SK-N-SH (cell line): ENCODE data around the gene PARD3.

Experiments
- GABPA ChIP-seq: IDR thresholded peaks from 2 replicates; pipeline ENCODE4 v1.4.0; 2012; ENCODE audit warnings: low read depth, mild to moderate bottlenecking
- POLR2AphosphoS5 ChIP-seq: IDR thresholded peaks from 2 replicates; pipeline ENCODE4 v1.6.1; 2012; ENCODE audit warnings: low read depth, low read length
- TAF1 ChIP-seq: IDR thresholded peaks from 2 replicates; pipeline ENCODE4 v1.6.1; 2012; ENCODE audit warnings: low read depth, mild to moderate bottlenecking, low read length, moderate library complexity, borderline replicate concordance
- TF ChIP-seq, protein P1 (sequence below): fragments of 200-600 bp; sonication (generic); IDR thresholded peaks from 2 replicates; pipeline ENCODE4 v1.6.1; 2017; ENCODE audit warnings: antibody characterized with exemption, mild to moderate bottlenecking, moderate library complexity
- TF ChIP-seq, protein P2 (sequence below): fragments of 150-350 bp; IDR thresholded peaks from 2 replicates; pipeline ENCODE4 v1.6.1; 2017; ENCODE audit warnings: antibody characterized with exemption, low read length, low read depth, borderline replicate concordance

DNA sequence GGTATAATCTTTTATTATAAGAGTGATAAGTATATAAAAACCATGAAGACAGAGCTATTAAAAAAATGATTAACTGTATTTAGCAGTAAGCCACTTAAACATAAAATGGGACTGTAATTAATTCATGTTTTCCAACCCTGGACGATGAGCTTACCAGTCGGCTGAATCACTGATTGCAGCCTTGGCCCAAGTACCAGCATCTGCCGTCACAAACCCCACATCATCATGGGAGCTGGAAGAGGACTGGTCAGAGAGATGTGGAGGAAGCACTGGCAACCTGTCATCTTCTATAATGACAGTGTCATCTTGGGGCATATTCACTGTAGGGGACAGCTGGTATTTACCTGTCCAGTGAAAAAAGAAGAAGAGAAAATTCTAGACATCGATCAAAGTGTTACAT, 473.6 kb downstream of the PARD3 start:
- TF ChIP-seq, protein P1, sequence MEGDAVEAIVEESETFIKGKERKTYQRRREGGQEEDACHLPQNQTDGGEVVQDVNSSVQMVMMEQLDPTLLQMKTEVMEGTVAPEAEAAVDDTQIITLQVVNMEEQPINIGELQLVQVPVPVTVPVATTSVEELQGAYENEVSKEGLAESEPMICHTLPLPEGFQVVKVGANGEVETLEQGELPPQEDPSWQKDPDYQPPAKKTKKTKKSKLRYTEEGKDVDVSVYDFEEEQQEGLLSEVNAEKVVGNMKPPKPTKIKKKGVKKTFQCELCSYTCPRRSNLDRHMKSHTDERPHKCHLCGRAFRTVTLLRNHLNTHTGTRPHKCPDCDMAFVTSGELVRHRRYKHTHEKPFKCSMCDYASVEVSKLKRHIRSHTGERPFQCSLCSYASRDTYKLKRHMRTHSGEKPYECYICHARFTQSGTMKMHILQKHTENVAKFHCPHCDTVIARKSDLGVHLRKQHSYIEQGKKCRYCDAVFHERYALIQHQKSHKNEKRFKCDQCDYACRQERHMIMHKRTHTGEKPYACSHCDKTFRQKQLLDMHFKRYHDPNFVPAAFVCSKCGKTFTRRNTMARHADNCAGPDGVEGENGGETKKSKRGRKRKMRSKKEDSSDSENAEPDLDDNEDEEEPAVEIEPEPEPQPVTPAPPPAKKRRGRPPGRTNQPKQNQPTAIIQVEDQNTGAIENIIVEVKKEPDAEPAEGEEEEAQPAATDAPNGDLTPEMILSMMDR = no peak
- TF ChIP-seq POLR2AphosphoS5 (no peak), TAF1 (no peak), GABPA (no peak)
- TF ChIP-seq, protein P2, sequence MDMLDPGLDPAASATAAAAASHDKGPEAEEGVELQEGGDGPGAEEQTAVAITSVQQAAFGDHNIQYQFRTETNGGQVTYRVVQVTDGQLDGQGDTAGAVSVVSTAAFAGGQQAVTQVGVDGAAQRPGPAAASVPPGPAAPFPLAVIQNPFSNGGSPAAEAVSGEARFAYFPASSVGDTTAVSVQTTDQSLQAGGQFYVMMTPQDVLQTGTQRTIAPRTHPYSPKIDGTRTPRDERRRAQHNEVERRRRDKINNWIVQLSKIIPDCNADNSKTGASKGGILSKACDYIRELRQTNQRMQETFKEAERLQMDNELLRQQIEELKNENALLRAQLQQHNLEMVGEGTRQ = no peak
